GM18520 (cell line): ENCODE results near the gene UVRAG.
"Not testable (repeated sequence)": the region's sequence is repeated elsewhere in the genome, so short reads cannot be mapped to it uniquely, and the experiment has no call there.

Source experiments
- ATAC-seq: cut with Tn5 transposase; IDR thresholded peaks from one replicate; pipeline ENCODE4 v1.9.1; 2021; ENCODE audit not compliant: unreplicated experiment

UVRAG gene

DNA sequence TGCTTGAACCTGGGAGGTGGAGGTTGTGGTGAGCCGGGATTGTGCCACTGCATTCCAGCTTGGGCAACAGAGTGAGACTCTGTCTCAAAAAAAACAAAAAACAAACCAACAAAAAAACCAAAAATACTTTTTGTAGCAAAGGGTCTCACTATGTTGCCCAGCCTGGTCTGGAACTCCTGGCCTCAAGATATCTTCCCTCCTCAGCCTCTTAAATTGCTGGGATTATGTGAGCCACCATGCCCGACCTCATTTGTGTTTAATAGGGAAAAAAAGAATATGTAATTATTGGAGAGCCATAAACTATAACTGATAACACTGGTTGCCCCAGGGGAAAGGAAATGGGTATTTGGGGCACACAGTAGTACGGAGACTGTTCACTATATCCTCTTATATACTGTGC lies 19.7 kb downstream of the UVRAG start:
- ATAC-seq = no peak

DNA sequence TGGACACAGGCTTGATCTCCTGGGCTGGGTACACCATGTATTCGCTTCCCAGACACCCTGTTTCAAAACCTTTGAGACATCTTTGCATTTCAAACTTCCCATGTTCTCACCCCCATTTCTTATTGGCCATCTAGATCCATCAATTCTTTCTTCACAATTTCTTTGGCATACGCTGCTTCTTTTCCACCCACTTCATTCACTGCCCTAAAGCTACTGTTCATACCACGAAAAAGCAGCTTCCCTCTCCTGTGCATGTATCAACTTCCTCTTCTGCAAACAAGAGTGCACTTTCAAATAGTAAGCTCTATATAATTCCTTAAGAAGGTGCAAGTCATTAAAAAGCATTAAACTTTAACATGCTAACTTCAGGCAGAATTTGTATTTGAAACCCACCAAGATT lies 21.4 kb downstream of the UVRAG start:
- ATAC-seq = no peak

DNA sequence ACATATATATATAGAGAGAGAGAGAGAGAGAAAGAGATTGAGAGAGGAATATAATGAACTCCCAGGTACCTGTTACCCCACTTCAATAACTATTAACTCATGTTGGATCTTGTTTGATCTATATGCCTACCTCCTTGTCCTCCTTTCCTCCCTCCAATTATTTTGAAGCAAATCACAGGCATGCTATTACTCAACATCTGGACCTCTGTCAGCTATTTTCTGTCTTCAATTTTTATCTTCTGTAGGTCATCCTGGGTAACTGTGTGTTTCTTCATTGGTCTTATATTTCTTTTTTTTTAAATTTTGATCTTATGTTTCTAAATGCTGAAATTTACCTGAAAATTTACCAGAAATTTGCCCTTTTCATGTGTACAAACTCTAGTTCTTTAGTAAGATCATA lies 24.8 kb downstream of the UVRAG start:
- no peak for ATAC-seq

- no peak for ATAC-seq
These were observed 25.5 kb downstream of the UVRAG start for GRCh38 chr11:75840522-75840921.

DNA sequence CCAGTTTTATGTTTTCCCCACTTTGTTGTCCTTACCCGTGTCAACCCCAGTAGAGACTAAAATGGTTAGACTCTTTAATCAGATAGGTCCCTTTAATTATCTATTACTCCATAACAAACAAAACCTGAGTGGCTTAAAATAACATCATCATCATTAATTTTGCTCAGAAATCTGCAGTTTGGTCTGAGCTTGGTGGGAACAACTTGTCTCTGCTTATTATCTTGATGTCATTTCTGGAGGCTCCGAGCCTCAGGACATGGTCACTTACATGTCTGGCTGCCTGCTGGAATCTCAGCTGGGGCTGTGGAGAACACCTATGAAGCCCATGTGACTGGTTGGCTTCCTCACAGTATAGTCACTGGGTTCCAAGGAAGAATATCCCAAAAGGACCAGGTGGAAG lies 26.7 kb downstream of the UVRAG start:
- no peak for ATAC-seq

DNA sequence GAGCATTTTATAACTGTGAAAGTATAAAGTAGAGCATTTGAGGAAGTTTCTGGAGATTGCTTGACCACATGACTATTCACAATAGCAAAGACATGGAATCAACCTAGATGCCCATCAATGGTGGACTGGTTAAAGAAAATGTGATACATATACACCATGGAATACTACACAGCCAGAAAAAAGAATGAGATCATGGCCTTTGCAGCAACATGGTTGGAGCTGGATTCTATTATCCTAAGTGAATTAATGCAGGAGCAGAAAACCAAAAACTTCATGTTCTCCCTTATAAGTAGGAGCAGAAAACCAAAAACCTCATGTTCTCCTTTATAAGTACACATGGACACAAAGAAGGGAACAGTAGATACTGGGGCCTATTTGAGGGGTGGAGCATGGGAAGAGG lies 30.3 kb downstream of the UVRAG start:
- no peak for ATAC-seq

DNA sequence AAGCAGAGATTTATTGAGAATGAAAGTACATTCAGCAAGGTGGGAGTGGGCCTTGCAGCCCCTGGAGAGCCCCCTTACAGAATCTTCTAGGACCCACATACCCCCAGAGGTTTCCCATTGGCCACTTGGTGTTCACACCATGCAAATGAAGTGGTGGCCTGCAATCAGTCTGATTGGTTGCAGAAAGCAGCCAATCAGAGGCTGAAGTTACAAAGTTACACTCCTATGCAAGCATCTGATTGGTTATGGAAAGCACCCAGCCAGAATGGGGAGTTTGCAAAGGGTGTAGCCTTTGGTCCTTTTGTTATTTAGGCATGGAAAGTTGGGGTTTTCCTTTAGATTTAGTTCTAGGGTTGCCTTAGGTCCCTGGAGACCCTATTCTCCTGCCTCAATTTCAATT lies 34.9 kb downstream of the UVRAG start:
- ATAC-seq = no peak

GRCh38 chr11:75850787-75851186 lies 35.8 kb downstream of the UVRAG start:
- no peak for ATAC-seq

- ATAC-seq = no peak
These were observed 36.2 kb downstream of the UVRAG start for GRCh38 chr11:75851203-75851602.

DNA sequence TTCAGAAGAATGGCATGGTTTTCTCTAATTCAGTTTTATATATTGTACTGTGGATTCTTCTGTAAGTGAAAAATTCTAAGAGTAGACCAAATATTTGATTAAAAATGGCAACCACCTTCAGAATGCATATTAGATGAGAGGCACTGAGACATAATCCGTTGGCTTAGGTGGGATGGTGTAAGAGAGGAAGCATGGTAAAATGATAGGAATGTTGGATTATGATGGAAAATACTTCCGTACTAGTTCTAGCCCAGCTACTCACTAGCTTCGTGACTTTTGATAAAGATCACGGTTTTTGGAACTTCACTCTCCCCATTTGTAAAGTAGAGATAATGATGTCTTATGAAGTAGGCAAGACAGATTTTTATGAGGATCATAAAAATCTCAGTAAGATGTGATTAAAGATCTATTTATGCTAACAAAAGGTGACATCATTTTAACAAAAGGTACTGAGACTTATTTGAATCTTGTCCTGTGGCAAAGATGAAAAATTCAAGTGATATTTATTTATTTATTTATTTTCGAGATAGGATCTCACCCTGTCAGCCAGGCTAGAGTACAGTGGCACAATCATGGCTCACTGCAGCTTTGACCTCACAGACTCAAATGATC lies 37.5 kb downstream of the UVRAG start:
- no peak for ATAC-seq

DNA sequence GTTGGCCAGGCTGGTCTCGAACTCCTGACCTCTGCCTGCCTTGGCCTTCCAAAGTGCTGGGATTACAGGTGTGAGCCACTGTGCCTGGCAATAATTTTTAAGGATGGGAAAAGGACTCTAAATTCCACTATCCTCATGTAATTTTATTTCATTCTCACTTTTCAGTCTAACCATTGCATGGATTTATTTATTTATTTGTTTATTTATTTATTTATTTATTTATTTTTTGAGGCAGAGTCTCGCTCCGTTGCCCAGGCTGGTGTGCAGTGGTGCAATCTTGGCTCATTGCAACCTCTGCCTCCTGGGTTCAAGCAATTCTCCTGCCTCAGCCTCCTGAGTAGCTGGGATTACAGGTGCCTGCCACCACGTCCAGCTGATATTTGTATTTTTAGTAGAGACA lies 38.6 kb downstream of the UVRAG start:
- ATAC-seq = not testable (repeated sequence)

- ATAC-seq = no peak
These were observed 39.0 kb downstream of the UVRAG start for GRCh38 chr11:75853971-75854370.

GRCh38 chr11:75855206-75855605 lies 40.2 kb downstream of the UVRAG start:
- no peak for ATAC-seq

GRCh38 chr11:75856912-75857311 lies 41.9 kb downstream of the UVRAG start:
- no peak for ATAC-seq

GRCh38 chr11:75858042-75858441 lies 43.0 kb downstream of the UVRAG start:
- ATAC-seq = no peak

DNA sequence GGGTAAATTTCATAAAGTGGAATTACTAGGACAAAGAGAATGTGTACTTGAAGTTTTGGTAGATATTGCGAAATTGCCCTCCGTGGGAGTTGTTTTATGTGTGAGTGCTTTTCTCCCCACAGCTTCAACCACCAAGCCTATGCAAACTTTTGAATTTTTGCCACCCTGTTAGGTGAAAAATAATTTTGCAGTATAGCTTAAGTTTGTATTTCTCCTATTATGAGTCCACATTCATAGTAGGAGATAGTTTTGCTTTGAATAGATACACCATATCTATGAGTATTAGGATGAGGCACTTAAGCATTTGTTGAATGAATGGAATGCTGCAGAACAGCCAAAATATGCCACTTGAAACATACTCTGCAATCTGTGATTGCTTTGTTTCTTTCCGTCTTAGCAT lies 43.6 kb downstream of the UVRAG start:
- no peak for ATAC-seq

- no peak for ATAC-seq
These were observed 44.6 kb downstream of the UVRAG start for GRCh38 chr11:75859614-75860013.

DNA sequence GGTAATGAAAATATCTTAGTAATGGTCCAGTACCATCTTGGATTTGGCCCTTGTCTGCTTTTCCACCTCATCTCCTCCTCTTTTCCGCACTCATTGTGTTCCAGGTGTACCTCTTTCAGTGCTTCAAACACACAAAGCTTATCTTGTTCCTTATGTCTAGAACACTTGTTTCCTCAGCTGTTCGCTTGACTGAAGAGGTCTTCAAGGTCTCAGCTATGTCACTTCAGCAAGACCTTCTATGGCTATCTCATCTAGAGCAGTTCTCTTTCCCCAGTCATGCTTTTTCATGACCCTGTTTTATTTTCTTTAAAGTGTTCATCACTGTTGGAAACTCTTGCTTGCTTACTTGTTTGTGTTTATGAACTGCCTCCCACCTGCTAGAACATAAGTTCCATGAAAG lies 47.4 kb downstream of the UVRAG start:
- ATAC-seq = no peak

DNA sequence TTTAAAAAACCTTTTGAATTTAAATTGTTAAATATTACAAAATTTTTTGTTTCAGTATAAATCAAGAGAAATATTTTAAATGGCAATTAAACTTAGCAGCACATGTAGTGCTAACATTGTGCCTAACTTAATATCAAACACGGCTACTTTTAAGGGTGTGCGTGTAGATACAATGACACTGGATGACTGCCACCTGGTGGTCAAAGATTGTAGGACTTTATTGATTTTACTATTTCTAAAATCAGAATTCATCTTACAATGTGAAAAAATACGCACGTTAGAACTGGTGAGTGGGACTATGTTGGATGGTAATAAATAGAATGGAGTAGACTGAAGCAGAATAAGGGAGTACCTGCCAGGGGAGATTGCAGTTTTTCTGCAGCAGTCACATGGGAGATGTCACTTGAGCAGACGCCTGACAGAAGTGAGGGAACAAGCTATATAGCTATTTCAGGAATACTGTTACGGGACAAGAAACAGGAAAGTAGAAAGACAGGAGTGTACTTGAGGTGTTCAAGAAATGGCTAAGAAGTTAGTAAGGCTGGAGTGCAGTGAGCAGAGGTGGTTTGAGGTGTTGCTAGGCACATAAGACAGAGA lies 52.9 kb downstream of the UVRAG start:
- no peak for ATAC-seq

GRCh38 chr11:75868990-75869389 lies 54.0 kb downstream of the UVRAG start:
- no peak for ATAC-seq

- no peak for ATAC-seq
These were observed 54.8 kb downstream of the UVRAG start for GRCh38 chr11:75869661-75870455.

- no peak for ATAC-seq
These were observed 57.9 kb downstream of the UVRAG start for GRCh38 chr11:75872887-75873416.
